Measurements from ENCODE around the gene CYP2A6.
"Not testable (repeated sequence)": the region's sequence is repeated elsewhere in the genome, so short reads cannot be mapped to it uniquely, and the experiment has no call there.

The CYP2A6 gene

DNA sequence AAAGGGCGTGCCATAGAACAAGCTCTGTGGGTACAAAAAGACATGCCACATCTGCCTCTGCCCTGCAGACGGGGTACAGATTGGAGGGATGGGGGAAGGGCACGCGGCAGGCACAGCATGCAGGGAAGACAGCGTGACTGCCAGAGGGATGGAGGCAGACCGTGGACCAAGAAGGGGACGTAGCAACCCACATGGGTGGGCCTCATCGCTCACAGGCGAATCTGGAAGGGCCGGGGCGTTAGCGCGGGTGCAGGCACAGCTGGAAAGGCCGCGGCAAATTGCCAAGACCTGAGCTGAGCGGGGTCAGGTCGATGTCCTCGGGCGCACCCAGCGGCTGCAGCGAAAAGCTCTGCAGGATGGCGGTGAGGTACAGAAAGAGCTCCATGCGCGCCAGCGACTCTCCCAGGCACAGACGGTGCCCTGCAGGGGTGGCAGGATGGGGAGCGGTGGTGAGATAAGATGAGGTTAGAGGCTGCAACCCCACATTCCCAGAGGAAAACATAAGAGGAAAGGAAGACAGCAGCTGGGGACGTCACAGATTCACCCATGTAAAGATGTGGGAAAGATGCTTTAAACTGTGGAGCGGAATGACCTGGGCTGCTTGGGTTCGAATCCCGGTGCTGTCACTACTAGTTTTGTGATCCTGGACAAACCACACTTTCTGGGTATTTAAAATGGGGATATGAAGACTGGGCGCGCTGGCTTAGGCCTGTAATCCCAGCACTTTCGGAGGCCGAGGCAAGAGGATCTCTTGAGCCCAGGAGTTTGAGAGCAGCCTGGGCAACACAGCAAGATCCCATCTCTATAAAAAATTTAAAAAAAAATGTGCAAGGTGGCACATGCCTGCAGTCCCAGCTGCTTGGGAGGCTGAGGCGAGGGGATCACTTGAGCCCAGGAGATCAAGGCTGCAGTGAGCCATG lies 31.5 kb downstream of the CYP2A6 start:
- DNase-seq, result not testable (repeated sequence)

GRCh38 chr19:40815223-40815622 lies 35.0 kb downstream of the CYP2A6 start:
- no peak for DNase-seq

- no peak for DNase-seq
Observed at GRCh38 chr19:40813182-40813581, 37.1 kb downstream of the CYP2A6 start.

- not testable (repeated sequence) for DNase-seq
Observed at GRCh38 chr19:40812571-40812970, 37.7 kb downstream of the CYP2A6 start.

DNA sequence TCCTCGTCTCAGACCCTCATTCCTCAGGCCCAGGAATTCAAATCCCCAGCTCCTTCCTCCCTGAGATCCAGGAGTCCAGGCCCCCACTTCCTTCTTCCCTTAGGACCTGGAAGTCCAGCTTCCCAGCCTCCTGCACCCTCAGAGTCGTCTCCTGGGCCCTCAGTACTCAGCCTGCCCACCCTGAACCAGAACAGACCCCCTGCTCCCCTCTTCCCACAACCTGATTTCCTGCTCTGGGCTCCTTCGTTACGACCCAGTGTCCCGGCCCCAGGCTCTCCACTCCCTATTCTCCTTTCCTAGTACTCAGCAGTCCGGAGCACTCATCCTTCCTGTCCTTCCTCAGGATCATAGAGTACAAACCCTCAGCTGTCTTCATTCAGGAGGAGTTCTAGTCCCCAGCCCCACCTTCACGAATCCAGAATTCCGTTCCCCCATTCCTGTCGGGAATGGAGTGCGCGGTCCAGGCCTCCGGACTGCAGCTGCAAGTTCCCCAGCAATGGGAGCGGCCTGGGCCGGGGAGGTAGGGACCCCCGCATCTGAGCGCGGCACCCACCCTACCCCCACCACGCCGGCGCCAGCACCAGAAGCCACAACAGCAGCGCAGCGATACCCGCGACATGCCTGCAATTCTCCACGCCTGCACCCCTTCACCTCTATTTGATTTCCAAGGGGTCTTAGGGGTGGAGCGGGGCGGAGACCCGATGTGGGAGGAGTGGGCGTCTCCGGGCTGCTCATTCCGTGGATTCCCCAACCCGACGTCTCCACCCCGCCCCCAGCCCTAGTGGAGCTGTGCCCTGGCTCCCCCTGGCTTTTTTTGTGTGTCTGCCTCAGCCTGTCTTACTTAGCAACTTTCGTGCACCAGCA lies 38.5 kb downstream of the CYP2A6 start:
- no peak for DNase-seq

- DNase-seq, result not testable (repeated sequence)
Observed at GRCh38 chr19:40810649-40811408, 39.4 kb downstream of the CYP2A6 start.

DNA sequence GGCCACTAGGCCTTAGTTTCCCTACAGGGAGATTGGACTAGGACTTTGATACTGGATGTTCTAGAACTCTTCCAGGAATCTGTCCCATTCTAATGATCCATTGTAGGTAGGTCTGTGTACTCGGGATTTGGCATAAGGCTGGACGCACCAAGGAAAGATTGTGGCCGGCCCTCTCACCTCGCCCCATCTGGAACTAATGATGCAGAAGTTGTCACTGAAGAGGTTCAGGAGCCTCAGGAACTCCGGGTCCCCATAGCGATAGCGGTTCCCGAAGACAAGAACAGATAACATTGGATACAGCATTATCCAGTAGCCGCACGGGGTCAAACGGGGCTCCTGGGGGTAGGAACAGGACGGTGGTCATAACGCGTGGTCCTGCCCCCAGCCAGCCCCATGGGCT lies 40.1 kb downstream of the CYP2A6 start:
- no peak for DNase-seq

GRCh38 chr19:40809358-40810086 lies 40.7 kb downstream of the CYP2A6 start:
- no peak for DNase-seq

DNA sequence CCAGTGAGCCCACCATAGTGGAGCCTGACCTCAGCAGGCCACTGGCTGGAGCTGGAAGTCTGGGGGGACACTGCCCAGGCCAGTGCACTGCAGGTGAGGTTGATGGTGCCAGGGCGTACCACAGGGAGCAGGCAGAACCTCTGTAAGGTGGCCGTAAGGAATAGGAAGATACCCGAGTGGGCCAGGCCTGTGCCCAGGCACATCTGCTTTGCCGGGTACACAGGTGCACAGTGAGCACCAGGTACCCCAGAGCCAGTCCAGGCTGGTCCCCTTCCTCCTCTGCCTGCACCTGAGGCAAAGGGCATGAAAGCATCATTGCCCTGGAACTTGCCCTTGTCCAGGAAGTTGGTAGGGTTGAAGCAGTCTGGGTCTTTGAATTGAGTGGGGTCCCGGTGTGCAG lies 41.8 kb downstream of the CYP2A6 start:
- no peak for DNase-seq

GRCh38 chr19:40808021-40808325 lies 42.3 kb downstream of the CYP2A6 start:
- no peak for DNase-seq

DNA sequence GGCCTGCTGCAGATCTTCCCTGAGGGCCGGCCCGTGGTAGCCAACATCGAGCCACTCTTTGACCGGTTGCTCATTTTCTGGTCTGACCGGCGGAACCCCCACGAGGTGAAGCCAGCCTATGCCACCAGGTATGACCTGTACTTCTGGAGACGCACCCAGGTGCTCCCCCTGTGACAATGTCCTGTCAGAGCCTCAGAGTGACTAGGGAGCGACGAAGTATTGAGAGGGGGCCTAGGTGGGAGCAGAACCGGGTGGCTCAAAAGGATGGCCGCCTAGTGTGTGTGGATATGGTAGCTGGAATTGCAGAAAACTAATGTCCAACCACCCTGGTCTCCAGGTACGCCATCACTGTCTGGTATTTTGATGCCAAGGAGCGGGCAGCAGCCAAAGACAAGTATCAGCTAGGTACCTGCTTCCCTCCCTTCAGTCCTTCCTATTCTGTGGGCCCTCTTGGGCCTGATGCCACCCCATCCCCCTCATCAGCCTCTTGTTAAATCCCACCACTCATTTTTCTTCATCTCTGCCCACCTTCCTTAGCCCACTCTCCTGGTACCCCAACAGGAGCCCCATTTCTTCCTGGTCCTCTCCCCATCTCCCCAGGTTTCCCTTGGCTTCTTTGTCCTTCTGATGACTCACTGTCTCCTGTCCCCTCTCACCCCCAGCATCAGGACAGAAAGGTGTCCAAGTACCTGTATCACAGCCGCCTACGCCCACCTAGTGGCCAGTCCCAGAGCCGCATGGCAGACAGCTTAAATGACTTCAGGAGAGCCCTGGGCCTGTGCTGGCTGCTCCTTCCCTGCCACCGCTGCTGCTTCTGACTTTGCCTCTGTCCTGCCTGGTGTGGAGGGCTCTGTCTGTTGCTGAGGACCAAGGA lies 42.9 kb downstream of the CYP2A6 start:
- no peak for DNase-seq

- DNase-seq, result no peak
Observed at GRCh38 chr19:40806423-40807146, 43.7 kb downstream of the CYP2A6 start.

DNA sequence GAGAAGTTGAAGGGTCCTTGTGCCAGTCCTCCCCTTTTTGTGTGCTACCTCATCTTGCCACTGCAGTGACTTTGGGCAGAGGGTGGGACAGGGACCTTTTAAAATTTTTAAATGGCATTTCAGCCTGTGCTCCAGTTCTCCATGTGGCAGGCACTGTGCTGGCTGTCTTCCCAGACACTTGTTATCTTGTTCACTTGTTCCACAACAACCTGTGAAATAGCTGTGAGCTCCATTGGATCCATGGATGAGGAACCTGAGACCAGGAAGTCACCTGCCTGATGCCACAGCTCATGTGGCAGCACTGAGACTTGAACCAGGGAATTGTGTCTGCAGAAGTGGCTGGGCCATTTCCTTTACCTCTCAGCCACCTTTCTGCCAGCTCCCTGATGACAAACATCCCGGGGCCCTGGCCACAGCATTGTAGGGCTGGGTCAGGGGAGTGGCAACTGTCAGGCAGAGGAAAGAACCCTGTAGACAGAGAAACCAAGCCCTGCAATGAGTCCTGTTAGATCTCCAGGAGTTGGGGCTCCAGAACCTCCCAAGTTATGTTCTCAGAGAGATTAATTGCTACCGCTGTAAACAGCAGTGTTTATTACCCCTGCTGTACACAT lies 44.9 kb downstream of the CYP2A6 start:
- DNase-seq, result no peak

GRCh38 chr19:40804783-40805242 lies 45.4 kb downstream of the CYP2A6 start:
- no peak for DNase-seq

- no peak for DNase-seq
Observed at GRCh38 chr19:40803857-40804782, 46.1 kb downstream of the CYP2A6 start.

DNA sequence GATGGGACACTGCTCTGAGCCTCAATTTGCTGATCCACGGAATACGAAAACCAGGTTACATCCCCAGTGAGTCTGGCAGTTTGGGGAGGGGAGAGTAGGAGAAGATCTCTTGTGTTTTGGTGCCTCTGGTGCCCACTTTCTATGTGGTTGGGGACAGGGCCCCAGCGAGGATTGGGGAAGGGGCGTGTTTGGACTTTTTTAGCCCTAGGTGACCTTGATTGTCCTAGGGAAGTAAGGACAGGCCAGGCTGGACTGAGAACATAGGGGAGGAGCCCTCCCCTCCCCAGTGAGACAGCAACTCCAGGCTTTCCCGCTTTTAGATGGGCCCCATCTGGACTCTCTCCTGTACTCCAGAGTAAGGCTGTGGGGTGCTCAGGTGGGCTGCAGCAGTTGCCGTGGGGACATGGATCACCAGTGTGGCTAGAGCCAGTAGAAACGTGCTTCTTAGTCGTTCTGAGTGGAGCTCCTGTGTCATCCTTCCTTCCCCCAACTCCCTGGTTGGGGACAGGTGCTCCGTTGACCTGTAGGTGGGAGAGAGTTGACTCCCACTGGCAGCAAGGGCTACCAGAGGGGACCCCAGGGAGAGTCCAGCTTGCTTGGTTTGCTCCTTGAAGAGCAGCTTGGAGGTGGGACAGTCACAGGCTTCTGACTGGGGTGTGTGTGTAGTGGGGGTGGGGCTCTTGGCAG lies 46.9 kb downstream of the CYP2A6 start:
- no peak for DNase-seq

DNA sequence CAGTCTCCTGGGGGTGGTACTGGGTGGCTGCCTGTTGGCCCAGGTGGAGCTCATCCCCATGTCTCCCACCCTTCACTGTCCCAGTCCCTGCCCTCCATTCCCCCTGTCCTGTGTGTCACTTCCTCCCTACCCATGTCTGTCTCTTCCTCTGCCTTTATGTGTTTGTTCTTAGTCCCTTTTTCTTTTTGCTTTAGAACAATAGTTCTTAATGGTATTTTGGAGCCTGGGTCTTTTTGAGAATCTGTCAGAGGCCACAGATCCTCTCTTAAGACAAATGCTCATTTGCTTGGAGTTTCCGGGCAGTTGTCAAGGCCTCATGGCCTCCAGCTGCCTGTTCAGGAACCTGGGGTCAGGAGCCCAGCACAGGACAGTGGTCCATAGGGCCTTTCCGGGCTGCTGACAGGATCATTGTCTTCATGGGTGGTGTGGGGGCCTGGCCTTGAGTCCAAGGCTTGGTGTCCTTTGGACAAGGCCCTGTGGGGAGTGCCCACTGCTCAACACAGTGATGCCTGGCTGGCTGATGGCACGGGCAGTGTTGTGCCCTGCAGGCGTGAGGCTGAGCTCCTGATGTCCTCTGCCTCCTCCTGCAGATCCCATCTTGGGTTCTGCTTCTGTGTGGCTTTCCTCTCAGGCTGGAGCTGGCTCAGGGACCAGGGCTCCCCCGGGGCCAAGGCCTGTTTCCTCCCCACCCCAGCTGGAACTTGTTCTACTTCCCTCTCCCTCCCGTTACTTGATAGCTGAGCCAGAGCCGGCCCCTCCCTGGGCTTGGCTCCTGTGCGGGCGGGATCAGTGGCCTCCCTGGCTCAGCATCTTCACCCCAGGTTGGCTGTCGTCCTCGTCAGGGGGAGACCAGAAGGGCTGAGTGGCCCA lies 47.7 kb downstream of the CYP2A6 start:
- DNase-seq, result no peak
